Measurements from ENCODE around the gene MGAT5B.

Gene MGAT5B

GRCh38 chr17:76953066-76953465, 84.9 kb downstream of the MGAT5B start:
- TF ChIP-seq SIN3A (IDR thresholded peaks at IDR 0.05; ENCODE audit: borderline replicate concordance, insufficient read depth, low read length), result no peak
- TF ChIP-seq REST (IDR thresholded peaks at IDR 0.05; ENCODE audit: insufficient read depth in 1 of 2, low read depth in 2 of 2, low read length in 2 of 2), result no peak

GRCh38 chr17:76953946-76954345, 85.7 kb downstream of the MGAT5B start:
- TF ChIP-seq FOXP2 (optimal IDR thresholded peaks at IDR 0.05; ENCODE audit: borderline replicate concordance, extremely low read depth, extremely low read length, insufficient read depth) (no peak), TAF1 (IDR thresholded peaks at IDR 0.05; ENCODE audit: borderline replicate concordance, insufficient read depth, low read length) (no peak), SIN3A (IDR thresholded peaks at IDR 0.05; ENCODE audit: borderline replicate concordance, insufficient read depth, low read length) (no peak), REST (IDR thresholded peaks at IDR 0.05; ENCODE audit: insufficient read depth in 1 of 2, low read depth in 2 of 2, low read length in 2 of 2) (no peak), POLR2AphosphoS5 (IDR thresholded peaks at IDR 0.05; ENCODE audit: low read depth, low read length) (no peak)

- TF ChIP-seq TAF1 (IDR thresholded peaks at IDR 0.05; ENCODE audit: borderline replicate concordance, insufficient read depth, low read length) (no peak), FOXP2 (optimal IDR thresholded peaks at IDR 0.05; ENCODE audit: borderline replicate concordance, extremely low read depth, extremely low read length, insufficient read depth) (no peak), POLR2AphosphoS5 (IDR thresholded peaks at IDR 0.05; ENCODE audit: low read depth, low read length) (no peak), SIN3A (IDR thresholded peaks at IDR 0.05; ENCODE audit: borderline replicate concordance, insufficient read depth, low read length) (no peak), REST (IDR thresholded peaks at IDR 0.05; ENCODE audit: insufficient read depth in 1 of 2, low read depth in 2 of 2, low read length in 2 of 2) (no peak)
Measured at GRCh38 chr17:76955191-76955590, 87.0 kb downstream of the MGAT5B start.

- TF ChIP-seq FOXP2 (optimal IDR thresholded peaks at IDR 0.05; ENCODE audit: borderline replicate concordance, extremely low read depth, extremely low read length, insufficient read depth) (no peak), SIN3A (IDR thresholded peaks at IDR 0.05; ENCODE audit: borderline replicate concordance, insufficient read depth, low read length) (no peak), REST (IDR thresholded peaks at IDR 0.05; ENCODE audit: insufficient read depth in 1 of 2, low read depth in 2 of 2, low read length in 2 of 2) (no peak), TAF1 (IDR thresholded peaks at IDR 0.05; ENCODE audit: borderline replicate concordance, insufficient read depth, low read length) (no peak), POLR2AphosphoS5 (IDR thresholded peaks at IDR 0.05; ENCODE audit: low read depth, low read length) (no peak)
Measured at GRCh38 chr17:76956846-76957540, 88.8 kb downstream of the MGAT5B start.

Measured in PFSK-1 (cell line).